Endothelial cell of umbilical vein (primary cell): Measurements from ENCODE around the gene SERPINE1. TPM values are rescaled to one million over a fixed set of nuclear protein-coding genes. Genes with fewer than 3 reads are reported as not detected.

ENCODE experiments used
- BruUV-seq: library from RNA; stranded (reverse); fragments of 400-500 nt; replicated peaks from 2 replicates; lab custom pipeline; 2021; lab: Mats Ljungman, UMichigan
- CTCF ChIA-PET: fragments of 300-600, 350-600 bp; sonication (Branson Sonifier 250); formaldehyde crosslinking; loops from one replicate; lab custom pipeline; 2021; ENCODE audit warnings: antibody characterized with exemption, inconsistent platforms; lab: Charles Lee
- POLR2A ChIA-PET: fragments of 300-600, 350-600 bp; sonication (Branson Sonifier 250); formaldehyde crosslinking; loops from one replicate; lab custom pipeline; 2021; ENCODE audit warnings: antibody characterized with exemption, inconsistent platforms; lab: Charles Lee
- DNase-seq: peaks from one replicate; pipeline ENCODE4 v3.0.0-alpha.2; 2011; ENCODE audit warnings: low read depth, low spot score
- FAIRE-seq: peaks from 2 replicates; lab custom pipeline; 2011; peaks lifted over from hg19 to GRCh38; lab: Jason Lieb, UNC
- H2AFZ ChIP-seq: 2 replicates; pipeline ENCODE4 v1.6.0; 2012; ENCODE audit warnings: low read depth, low read length, control low read depth, inconsistent platforms
- H3K27ac ChIP-seq: 2 replicates; pipeline ENCODE4 v1.5.1; 2011; ENCODE audit warnings: low read depth, mild to moderate bottlenecking, control low read depth, low read length, moderate library complexity; ENCODE audit not compliant: insufficient read depth
- H3K27me3 ChIP-seq, 2 experiments: 2 replicates each; pipeline versions ENCODE4 v1.6.0 to v1.6.1; 2011; ENCODE audit warnings: low read length in 2 of 2, mixed read lengths in 1 of 2; ENCODE audit not compliant: control insufficient read depth in 2 of 2, insufficient read depth in 2 of 2
- H3K36me3 ChIP-seq, 2 experiments: 2 replicates in 1 of 2; 3 replicates in 1 of 2; pipeline ENCODE4 v1.5.1; 2011; ENCODE audit warnings: low read length in 2 of 2, mild to moderate bottlenecking in 1 of 2, moderate library complexity in 1 of 2; ENCODE audit not compliant: control insufficient read depth in 2 of 2, insufficient read depth in 2 of 2; ENCODE audit errors: extremely low read depth in 1 of 2
- H3K4me1 ChIP-seq: 3 replicates; pipeline ENCODE4 v1.5.1; 2011; ENCODE audit warnings: mild to moderate bottlenecking, low read length; ENCODE audit not compliant: control insufficient read depth, insufficient read depth; ENCODE audit errors: extremely low read depth
- H3K4me2 ChIP-seq: 2 replicates; pipeline ENCODE4 v1.6.1; 2011; ENCODE audit warnings: low read length, control low read depth, mixed read lengths; ENCODE audit not compliant: insufficient read depth
- H3K4me3 ChIP-seq, 3 experiments: fragments of 200-600 bp in 1 of 3; sonication (generic), shearing (Covaris generic) in 1 of 3; replicated peaks in 1 of 3; 2 replicates each; pipeline ENCODE4 v1.5.1; 2011 to 2016; ENCODE audit warnings: control low read depth in 3 of 3, low read length in 3 of 3, mild to moderate bottlenecking in 2 of 3, inconsistent platforms in 1 of 3, low read depth in 1 of 3, moderate library complexity in 1 of 3; ENCODE audit not compliant: insufficient read depth in 1 of 3
- H3K79me2 ChIP-seq: 2 replicates; pipeline ENCODE4 v1.6.0; 2012; ENCODE audit warnings: low read length, inconsistent platforms; ENCODE audit not compliant: control insufficient read depth, insufficient read depth
- H3K9ac ChIP-seq: replicated peaks from 2 replicates; pipeline ENCODE3; 2011; ENCODE audit warnings: low read length, control low read depth; ENCODE audit not compliant: insufficient read depth; ENCODE audit errors: extremely low read depth
- H3K9me1 ChIP-seq: replicated peaks from 3 replicates; pipeline ENCODE4 v1.6.0; 2011; ENCODE audit warnings: mild to moderate bottlenecking, low read length; ENCODE audit not compliant: control insufficient read depth, insufficient read depth; ENCODE audit errors: extremely low read depth
- H3K9me3 ChIP-seq: replicated peaks from 2 replicates; pipeline ENCODE4 v1.5.1; 2012; ENCODE audit warnings: low read length, inconsistent platforms; ENCODE audit not compliant: control insufficient read depth, insufficient read depth
- H4K20me1 ChIP-seq: replicated peaks from 2 replicates; pipeline ENCODE3; 2011; ENCODE audit warnings: mild to moderate bottlenecking, low read length; ENCODE audit not compliant: control insufficient read depth, insufficient read depth; ENCODE audit errors: extremely low read depth
- CTCF ChIP-seq, 2 donors: IDR thresholded peaks; 1 replicate in 1 of 2; 2 replicates in 1 of 2; pipeline ENCODE4 v1.5.1; 2011; ENCODE audit warnings: low read length in 2 of 2, mild to moderate bottlenecking in 2 of 2, moderate library complexity in 2 of 2, control low read depth in 1 of 2, inconsistent platforms in 1 of 2, low read depth in 1 of 2; ENCODE audit not compliant: insufficient read depth in 1 of 2; ENCODE audit errors: extremely low read depth in 1 of 2
- EZH2 ChIP-seq: IDR thresholded peaks from 2 replicates; pipeline ENCODE4 v1.6.1; 2012; ENCODE audit warnings: borderline replicate concordance, low read depth, mild to moderate bottlenecking, moderate library complexity, low read length, inconsistent platforms; ENCODE audit not compliant: severe bottlenecking
- FOS ChIP-seq: IDR thresholded peaks from 2 replicates; pipeline ENCODE4 v1.6.1; 2011; ENCODE audit warnings: mild to moderate bottlenecking, low read length, moderate library complexity, borderline replicate concordance; ENCODE audit not compliant: insufficient read depth
- GATA2 ChIP-seq: IDR thresholded peaks from 2 replicates; pipeline ENCODE4 v1.7.0; 2011; ENCODE audit warnings: low read depth, mild to moderate bottlenecking, moderate library complexity, mixed read lengths, low read length; ENCODE audit not compliant: insufficient read length, insufficient read depth
- JUN ChIP-seq: IDR thresholded peaks from 2 replicates; pipeline ENCODE4 v1.6.1; 2011; ENCODE audit warnings: borderline replicate concordance, low read depth; ENCODE audit not compliant: insufficient read length, insufficient read depth
- MAX ChIP-seq: IDR thresholded peaks from 2 replicates; pipeline ENCODE4 v1.6.1; 2011; ENCODE audit not compliant: insufficient read depth, insufficient read length
- MYC ChIP-seq: IDR thresholded peaks from one replicate; pipeline ENCODE4 v1.6.1; 2011; ENCODE audit warnings: mild to moderate bottlenecking, low read depth, low read length
- POLR2A ChIP-seq: IDR thresholded peaks from 2 replicates; pipeline ENCODE4 v1.6.1; 2012; ENCODE audit warnings: low read depth, mild to moderate bottlenecking, control low read depth, low read length
- POLR2AphosphoS5 ChIP-seq: IDR thresholded peaks from 2 replicates; pipeline ENCODE4 v1.6.1; 2012; ENCODE audit warnings: low read depth, mild to moderate bottlenecking, control low read depth, low read length, moderate library complexity; ENCODE audit not compliant: insufficient read depth
- dilution Hi-C: fragments of 300-500 bp; cut with MboI; formaldehyde crosslinking; loops from one replicate; pipeline ENCODE4 v1.15.0; 2019; ENCODE audit warnings: low sequenced_read_pairs; ENCODE audit not compliant: extremely low pct_ligation_motif_present
- intact Hi-C: fragments of 100-400 bp; cut with micrococcal nuclease; formaldehyde crosslinking; loops from one replicate; pipeline ENCODE4 v1.10.0; 2022
- polyA plus RNA-seq, 4 experiments: library from polyadenylated mRNA; depleted of rRNA in 3 of 4; stranded (reverse) in 3 of 4; unstranded in 1 of 4; fragments of >200 nt; gene quantifications; 2 replicates each; pipeline versions ENCODE4 v1.2.1 to v1.2.3, GENCODE V29; 2011 to 2012; ENCODE audit warnings: missing spikeins in 1 of 4
- total RNA-seq: library from RNA; stranded (reverse); gene quantifications from 2 replicates; pipeline ENCODE4 v1.2.3, GENCODE V29; 2021

The SERPINE1 gene
- total and polyA plus RNA-seq, 2 donors (not counting 3 experiments of a cell fraction or from before 2014, with no cell fraction given), result 2,296 to 4,637 TPM

GRCh38 chr7:101104193-101104713 is 22.7 kb upstream of the SERPINE1 start:
- peaks cover 9% of the 10 kb centered on the region for H3K79me2 ChIP-seq
- DNase-seq, result no peak
- no peak overlapping the region for H3K9ac ChIP-seq
- no peaks in the 10 kb centered on the region for H4K20me1 ChIP-seq
- POLR2A ChIA-PET, result interaction anchor here (1.2 to 3.0 kb wide), 4 partner anchors 8 to 22 kb away, joined by 4 to 32 read pairs (median 6); partner anchors contain the start of gene SERPINE1
- FAIRE-seq, result peak; percentile 77
- H3K36me3 ChIP-seq, result no peaks in the 10 kb centered on the region
- dilution Hi-C loops (no loop called here), intact Hi-C loops (no loop called here)
- no TSS peak for BruUV-seq
- no peaks in the 10 kb centered on the region for H3K27me3 ChIP-seq
- no peak overlapping the region for H2AFZ ChIP-seq
- H3K9me3 ChIP-seq, result no peaks in the 10 kb centered on the region
- no peak for TF ChIP-seq POLR2AphosphoS5
- peak overlapping the region; percentile 42 for H3K27ac ChIP-seq
- CTCF ChIA-PET, result interaction anchor here (1.0 to 1.4 kb wide), 2 partner anchors 8 to 13 kb away, joined by 3 to 4 read pairs; no protein-coding TSS in a partner anchor
- H3K9me1 ChIP-seq, result no peaks in the 10 kb centered on the region
- no peak overlapping the region for H3K4me3 ChIP-seq
- H3K4me1 ChIP-seq, result peaks cover 51% of the 10 kb centered on the region
- no peak overlapping the region for H3K4me2 ChIP-seq

GRCh38 chr7:101104799-101105198 is 22.1 kb upstream of the SERPINE1 start:
- DNase-seq, result peak; percentile 61
- Histone ChIP-seq H3K4me1 (peaks cover 52% of the 10 kb centered on the region), H3K4me3 (no peak overlapping the region), H3K79me2 (peaks cover 10% of the 10 kb centered on the region), H3K36me3 (no peaks in the 10 kb centered on the region), H3K27me3 (no peaks in the 10 kb centered on the region), H3K27ac (peak overlapping the region; percentile 42), H4K20me1 (no peaks in the 10 kb centered on the region), H3K4me2 (no peak overlapping the region), H2AFZ (no peak overlapping the region), H3K9me1 (no peaks in the 10 kb centered on the region), H3K9ac (no peak overlapping the region), H3K9me3 (no peaks in the 10 kb centered on the region)
- peak; percentile 78 for FAIRE-seq
- ChIA-PET POLR2A (interaction anchor here (1.2 to 3.0 kb wide), 3 partner anchors 15 to 22 kb away, joined by 4 to 32 read pairs (median 5); partner anchors contain the start of gene SERPINE1), CTCF (interaction anchor here (1.4 kb wide), 1 partner anchor 12 kb away, joined by 4 read pairs; no protein-coding TSS in a partner anchor)
- dilution Hi-C loops, result no loop called here
- BruUV-seq, result no TSS peak
- intact Hi-C loops, result no loop called here
- TF ChIP-seq JUN (no peak), POLR2A (no peak), MAX (no peak), POLR2AphosphoS5 (no peak), EZH2 (no peak), FOS (no peak), GATA2 (no peak), CTCF (IDR thresholded peaks at IDR 0.05; ENCODE audit: extremely low read depth in 1 of 2, insufficient read depth in 1 of 2, low read depth in 1 of 2, low read length in 2 of 2) (no peak), MYC (no peak)
